Measurements from ENCODE around the gene CASP9.
"Not testable (repeated sequence)": the region's sequence is repeated elsewhere in the genome, so short reads cannot be mapped to it uniquely, and the experiment has no call there.

CASP9 gene

GRCh38 chr1:15475752-15476314 is 48.2 kb downstream of the CASP9 start, which contains the start of gene CELA2B:
Gene CELA2B, plus strand, starts transcription at chr1:15476104. Its CDS starts 22 bp downstream, at chr1:15476126.
- TF ChIP-seq, protein P1, sequence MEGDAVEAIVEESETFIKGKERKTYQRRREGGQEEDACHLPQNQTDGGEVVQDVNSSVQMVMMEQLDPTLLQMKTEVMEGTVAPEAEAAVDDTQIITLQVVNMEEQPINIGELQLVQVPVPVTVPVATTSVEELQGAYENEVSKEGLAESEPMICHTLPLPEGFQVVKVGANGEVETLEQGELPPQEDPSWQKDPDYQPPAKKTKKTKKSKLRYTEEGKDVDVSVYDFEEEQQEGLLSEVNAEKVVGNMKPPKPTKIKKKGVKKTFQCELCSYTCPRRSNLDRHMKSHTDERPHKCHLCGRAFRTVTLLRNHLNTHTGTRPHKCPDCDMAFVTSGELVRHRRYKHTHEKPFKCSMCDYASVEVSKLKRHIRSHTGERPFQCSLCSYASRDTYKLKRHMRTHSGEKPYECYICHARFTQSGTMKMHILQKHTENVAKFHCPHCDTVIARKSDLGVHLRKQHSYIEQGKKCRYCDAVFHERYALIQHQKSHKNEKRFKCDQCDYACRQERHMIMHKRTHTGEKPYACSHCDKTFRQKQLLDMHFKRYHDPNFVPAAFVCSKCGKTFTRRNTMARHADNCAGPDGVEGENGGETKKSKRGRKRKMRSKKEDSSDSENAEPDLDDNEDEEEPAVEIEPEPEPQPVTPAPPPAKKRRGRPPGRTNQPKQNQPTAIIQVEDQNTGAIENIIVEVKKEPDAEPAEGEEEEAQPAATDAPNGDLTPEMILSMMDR (conservative IDR thresholded peaks at IDR 0.05; ENCODE audit: low read depth, low read length): no peak
- no peak for DNase-seq (ENCODE audit: low read depth)
- no peak within 1 kb of the TSS for H3K4me3 ChIP-seq (ENCODE audit: low read length)

DNA sequence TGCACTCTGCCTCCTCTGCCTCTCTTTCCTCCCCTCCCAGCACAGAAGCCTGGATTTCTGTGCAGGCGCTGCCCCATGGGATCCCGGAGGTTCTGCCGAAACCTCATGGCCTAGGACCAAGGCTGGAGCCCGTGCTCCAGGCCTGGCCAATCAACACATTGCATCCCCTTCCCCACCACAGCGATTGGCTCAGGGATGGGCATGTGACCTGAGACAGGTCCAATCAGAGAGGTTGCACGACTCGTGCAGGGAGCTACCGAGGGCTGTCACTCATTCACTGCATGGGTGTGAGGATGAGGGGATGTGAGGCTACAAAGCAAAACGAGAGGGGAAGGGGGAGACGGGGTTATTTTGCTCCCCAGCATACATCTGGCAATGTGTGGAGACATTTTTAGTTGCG is 51.4 kb downstream of the CASP9 start:
- H3K4me3 ChIP-seq (ENCODE audit: low read length): no peak overlapping the region
- no peak for DNase-seq (ENCODE audit: low read depth)
- TF ChIP-seq, protein P1 (conservative IDR thresholded peaks at IDR 0.05; ENCODE audit: low read depth, low read length): no peak

GRCh38 chr1:15471723-15472122 is 52.3 kb downstream of the CASP9 start:
- H3K4me3 ChIP-seq (ENCODE audit: low read length); DNase-seq (ENCODE audit: low read depth): not testable (repeated sequence)

DNA sequence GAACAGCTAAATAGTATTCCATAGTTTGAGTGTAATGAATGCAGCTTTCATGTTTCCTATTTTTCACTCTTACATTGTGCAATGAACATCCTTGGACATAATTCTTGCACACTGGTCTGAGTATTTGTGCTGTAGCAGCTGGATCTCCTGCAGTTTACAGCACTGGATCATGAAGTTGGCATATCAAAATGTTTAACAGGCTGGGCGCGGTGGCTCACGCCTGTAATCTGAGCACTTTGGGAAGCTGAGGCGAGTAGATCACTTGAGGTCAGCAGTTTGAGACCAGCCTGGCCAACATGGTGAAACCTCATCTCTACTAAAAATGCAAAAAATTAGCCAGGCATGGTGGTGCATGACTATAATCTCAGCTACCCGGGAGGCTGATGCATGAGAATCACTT is 52.9 kb downstream of the CASP9 start:
- DNase-seq (ENCODE audit: low read depth); H3K4me3 ChIP-seq (ENCODE audit: low read length): not testable (repeated sequence)

DNA sequence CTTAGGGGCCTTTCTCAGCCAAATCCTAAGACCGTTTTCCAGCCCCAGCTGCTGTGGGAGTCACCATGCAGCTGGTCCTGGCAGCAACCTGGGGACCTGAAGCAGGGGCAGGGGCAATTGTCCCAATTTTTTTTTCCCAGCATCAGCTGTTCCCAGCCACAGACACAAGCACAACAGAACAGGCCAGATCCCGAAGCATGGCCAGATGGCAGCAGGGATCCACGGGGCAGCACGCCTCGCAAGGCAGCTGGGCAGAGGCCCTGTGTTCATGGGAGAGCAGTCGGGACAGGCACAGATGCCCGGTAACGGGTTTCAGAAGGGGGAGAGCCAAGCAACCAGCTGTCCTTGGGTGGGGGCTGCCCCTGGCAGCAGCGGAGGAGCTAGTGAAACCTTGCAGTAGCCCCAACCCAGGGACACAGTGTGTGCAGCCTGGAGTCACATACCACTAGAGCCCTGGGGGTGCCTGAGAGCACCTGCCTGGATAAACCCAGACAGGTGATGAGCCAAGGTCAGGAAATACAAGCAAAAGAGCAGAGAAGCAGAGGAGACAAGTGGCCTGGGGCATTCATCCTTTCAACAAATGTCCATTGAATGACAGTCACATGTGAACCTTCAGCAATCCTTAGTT is 54.1 kb downstream of the CASP9 start:
- DNase-seq (ENCODE audit: low read depth); H3K4me3 ChIP-seq (ENCODE audit: low read length): not testable (repeated sequence)

- DNase-seq (ENCODE audit: low read depth): no peak
- H3K4me3 ChIP-seq (ENCODE audit: low read length): no peak overlapping the region
- TF ChIP-seq, protein P1 (conservative IDR thresholded peaks at IDR 0.05; ENCODE audit: low read depth, low read length): no peak
Measured at GRCh38 chr1:15469361-15469760, 54.7 kb downstream of the CASP9 start.

GRCh38 chr1:15468145-15468544 is 55.9 kb downstream of the CASP9 start:
- H3K4me3 ChIP-seq (ENCODE audit: low read length): no peak overlapping the region
- TF ChIP-seq, protein P1 (conservative IDR thresholded peaks at IDR 0.05; ENCODE audit: low read depth, low read length): no peak
- DNase-seq (ENCODE audit: low read depth): no peak

DNA sequence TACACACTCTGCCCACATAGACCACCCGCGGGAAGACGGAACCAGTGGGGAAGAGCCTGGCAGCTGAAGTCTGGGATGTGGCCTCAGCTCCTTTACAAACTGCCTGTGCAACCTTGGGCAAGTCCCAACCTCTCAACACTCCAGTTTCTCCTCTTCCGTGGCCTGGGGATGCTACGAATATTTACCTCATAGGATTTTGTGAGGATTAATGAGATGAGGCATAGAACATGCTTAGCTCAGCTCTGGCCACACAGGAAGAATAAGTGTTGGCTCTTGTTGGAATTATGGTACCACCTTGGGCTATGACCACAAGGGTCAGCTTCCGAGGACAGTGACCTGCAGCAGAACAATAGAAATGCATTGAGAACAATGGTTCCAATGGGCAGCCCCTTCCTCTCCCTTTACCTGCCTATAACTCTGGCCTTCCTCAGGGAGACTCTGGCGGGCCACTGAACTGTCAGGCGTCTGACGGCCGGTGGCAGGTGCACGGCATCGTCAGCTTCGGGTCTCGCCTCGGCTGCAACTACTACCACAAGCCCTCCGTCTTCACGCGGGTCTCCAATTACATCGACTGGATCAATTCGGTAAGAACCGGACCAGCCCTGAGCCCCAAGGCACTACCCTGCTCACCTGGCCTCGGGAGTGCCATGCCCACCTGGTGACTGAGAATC is 56.9 kb downstream of the CASP9 start:
- H3K4me3 ChIP-seq (ENCODE audit: low read length); DNase-seq (ENCODE audit: low read depth): not testable (repeated sequence)

GRCh38 chr1:15465674-15466073 is 58.3 kb downstream of the CASP9 start:
- DNase-seq (ENCODE audit: low read depth): no peak
- H3K4me3 ChIP-seq (ENCODE audit: low read length): no peak overlapping the region
- TF ChIP-seq, protein P1 (conservative IDR thresholded peaks at IDR 0.05; ENCODE audit: low read depth, low read length): no peak

DNA sequence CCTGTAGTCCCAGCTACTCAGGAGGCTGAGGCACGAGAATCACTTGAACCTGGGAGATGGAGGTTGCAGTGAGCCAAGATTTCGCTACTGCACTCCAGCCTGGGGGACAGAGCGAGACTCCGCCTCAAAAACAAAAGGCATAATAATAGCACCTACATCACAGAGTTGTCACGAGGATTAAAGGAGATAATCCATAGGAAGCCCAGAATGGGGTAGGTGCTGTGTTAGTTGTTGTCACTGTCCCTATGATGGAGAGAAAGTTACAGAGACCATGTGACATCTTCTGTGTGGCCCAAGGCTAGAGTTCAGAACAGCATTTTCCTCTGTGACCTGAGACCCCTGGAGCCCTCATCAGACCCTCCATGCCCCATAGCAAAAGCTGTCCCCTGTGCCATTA is 60.1 kb downstream of the CASP9 start:
- not testable (repeated sequence) for DNase-seq (ENCODE audit: low read depth); H3K4me3 ChIP-seq (ENCODE audit: low read length)

DNA sequence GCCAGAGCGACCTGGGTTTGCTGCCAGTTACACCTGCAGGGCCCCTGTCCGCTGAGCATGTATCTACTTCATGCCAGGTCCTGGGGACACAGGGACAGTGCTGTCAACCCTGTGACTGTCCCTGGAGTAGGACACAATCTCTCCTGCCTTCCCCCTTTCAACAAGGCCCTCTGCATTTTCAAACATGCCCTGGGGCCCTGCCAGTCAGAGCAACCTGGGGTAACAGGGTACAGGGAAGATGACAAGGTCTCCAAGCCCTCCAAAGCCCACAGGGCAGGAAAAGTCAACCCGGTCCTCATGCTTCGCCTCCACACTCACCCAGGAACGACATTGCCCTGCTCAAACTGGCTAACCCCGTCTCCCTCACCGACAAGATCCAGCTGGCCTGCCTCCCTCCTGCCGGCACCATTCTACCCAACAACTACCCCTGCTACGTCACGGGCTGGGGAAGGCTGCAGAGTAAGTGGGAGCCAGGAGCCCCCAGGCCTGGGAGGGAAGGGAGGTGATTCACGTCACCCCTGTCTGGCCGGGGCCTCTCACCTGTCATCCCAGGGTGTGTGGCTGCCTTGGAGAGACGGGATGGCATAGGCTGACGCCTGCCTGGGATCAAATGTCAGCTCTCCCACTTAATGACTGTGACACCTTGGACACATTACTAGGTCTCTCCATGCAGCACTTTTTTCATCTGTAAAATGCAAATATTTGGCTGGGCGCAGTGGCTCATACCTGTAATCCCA is 60.8 kb downstream of the CASP9 start:
- H3K4me3 ChIP-seq (ENCODE audit: low read length); DNase-seq (ENCODE audit: low read depth): not testable (repeated sequence)

Data from retinal pigment epithelial cell (primary cell).